Stimulated activated CD4-positive, alpha-beta T cell treated with anti-CD3 and anti-CD28 coated beads, Interleukin-2, amount 100 ng/mL, for 4 hours (primary cell): ENCODE measurements around the gene GRIN2A.

Source experiments
- DNase-seq: peaks from one replicate; pipeline ENCODE4 v3.0.0-alpha.2; 2020; ENCODE audit warnings: low read depth

GRIN2A gene

DNA sequence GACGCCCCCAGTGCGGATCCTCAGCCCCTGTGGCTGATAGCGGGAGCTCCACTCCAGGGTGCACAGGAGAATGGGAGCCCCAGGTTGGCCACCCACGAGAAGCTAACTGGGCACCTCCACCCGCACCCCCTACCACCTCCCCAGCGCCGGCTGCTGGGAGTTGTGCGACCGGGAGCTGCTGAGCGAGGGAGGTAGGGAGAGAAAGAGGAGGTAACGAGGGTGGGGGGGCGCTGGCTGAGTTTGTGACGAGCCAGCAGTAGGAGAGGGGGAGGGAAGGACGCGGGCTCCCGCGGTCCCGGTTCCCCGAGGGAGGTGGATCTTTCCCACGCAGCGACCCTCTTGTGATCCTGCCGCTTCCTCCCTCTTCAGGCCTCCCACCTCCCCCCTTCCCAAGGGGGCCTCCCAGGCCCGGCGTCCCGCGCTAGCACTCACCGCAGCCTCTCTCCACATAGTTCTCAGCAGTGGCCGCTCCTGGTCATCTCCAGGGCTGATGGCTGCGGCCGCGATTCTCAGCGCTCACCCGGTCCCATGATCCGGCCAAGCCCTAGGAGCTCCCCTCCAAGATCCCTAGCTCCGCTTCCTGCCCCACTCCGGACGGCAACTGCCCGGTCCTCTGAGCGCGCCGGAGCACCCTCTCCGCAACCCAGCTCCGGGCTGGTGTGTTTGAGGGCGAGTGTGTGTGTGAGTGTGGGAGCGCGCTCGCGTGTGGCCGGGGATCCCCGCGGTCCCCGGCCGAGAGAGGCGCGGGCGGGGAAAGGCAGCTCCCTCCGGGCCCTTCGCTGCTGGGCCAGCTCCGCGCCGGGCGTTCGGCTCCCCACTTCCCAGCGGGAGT is at the start of gene GRIN2A:
TSS of gene GRIN2A (minus strand) at position 207 of the 832 bp plus-strand sequence. CDS start 2,017 bp downstream, outside the sequence.
- DNase-seq = no peak

- no peak for DNase-seq
Measured at GRCh38 chr16:10231563-10231962, 49.3 kb upstream of the GRIN2A start.

- no peak for DNase-seq
Measured at GRCh38 chr16:10228779-10229178, 46.6 kb upstream of the GRIN2A start.

- no peak for DNase-seq
Measured at GRCh38 chr16:10226987-10227306, 44.7 kb upstream of the GRIN2A start.

GRCh38 chr16:10226141-10226986 is 44.1 kb upstream of the GRIN2A start:
- no peak for DNase-seq

DNA sequence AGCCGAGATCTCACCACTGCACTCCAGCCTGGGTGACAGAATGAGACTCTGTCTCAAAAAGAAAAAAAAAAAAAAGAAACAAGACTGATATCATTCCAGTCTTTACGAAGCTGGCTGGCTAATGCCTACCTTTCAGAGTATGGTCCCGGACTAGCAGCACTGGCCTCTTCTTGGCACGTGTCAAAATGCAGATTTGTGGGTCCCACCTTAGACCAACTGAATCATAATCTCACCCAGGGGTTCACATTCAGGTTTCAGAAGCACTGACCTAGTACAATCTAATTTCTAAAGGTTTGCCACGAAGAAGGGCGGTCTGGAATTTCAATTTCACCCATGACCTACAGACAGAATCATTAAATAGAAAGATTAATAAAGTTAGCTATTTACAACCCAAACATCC is 43.4 kb upstream of the GRIN2A start:
- DNase-seq = no peak

DNA sequence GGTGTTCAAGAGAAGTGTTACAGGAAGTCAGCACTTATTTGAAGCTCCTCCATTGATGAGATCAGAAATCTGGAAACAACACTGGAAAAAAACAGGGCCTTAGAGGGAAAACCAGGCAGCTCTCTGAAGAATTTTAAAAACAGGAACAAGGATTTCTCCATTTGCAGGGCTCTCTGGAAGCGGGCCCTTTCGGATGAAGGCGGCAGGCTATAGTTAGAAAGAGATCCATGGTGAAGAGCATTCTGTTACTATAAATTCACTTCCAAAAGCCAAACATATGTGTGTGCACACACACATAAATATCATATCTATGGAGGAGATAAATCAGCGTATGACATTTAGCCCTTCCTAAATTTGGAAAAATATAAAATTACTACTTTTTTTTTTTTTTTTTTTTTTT is 42.6 kb upstream of the GRIN2A start:
- no peak for DNase-seq

DNA sequence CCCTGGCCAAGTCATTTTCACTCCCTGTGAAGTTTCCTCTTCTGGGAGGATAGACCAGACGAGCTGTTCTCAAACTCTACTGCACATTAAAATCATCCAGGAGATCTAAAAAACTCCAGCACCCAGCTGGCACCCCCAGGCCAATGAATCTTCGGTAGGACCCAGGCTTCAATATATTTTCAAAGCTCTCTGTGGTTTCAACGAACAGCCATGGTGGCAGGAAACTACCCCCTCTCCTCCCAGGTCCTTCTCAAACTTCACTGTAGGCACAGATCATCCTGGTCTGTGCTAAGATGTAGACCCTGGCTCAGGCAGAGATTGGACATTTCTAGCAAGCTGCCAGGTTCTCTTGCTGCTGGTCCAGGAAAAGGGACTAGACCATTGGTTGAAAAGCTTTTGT is 38.7 kb upstream of the GRIN2A start:
- no peak for DNase-seq

DNA sequence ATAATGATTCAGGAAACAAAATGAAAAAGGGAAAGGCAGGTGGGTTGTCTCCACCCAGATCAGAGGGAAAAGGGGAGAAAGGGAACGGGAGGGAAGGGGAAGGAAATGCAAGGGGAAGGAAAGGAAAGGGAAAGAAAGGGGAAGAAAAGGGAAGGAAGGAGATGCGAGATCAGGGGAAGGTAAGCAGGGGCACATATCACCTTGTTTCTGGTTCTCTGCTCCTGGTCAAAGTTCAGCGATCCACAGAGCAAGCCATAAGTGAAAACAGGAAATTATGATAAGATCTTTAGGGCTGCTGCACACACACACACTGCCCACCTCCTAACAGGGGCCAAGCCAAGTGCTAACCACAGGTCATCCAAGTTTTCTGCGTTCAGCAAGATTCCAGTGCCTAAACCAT is 37.5 kb upstream of the GRIN2A start:
- no peak for DNase-seq

DNA sequence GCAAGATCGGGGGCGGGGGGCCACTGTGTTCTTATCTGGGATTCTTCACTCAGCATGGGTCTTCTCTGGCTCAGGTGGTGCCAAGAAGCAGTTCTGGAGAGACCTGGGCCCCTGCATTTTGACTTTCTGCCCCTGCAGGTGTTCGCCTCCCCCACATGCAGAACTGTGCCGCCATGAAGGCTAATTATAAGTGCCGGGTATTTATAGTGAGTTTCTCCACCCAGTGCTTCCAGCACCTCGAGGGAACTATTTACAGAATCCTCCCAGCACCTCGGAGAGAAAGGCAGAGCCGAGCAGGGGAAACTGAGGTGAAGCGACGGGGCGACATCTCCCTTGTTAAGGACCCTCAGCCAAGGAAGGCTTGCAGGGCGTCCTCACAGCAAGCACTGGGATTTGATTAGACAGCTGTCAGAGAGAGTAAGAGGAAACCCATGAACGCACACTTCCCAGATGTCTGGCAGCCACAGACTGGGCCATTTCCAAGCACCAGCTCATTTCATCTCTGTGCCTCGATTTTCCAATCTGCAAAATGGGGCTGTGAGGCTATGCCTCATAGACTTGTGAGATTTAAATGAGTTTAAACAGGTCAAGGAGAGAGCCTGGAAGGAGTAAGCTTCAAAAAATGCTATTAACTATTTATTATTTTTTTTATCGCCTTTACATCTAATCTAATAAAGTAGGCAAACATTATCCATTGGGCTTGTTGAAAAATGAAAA is 36.4 kb upstream of the GRIN2A start:
- DNase-seq = no peak

GRCh38 chr16:10213748-10214147 is 31.5 kb upstream of the GRIN2A start:
- DNase-seq = no peak

DNA sequence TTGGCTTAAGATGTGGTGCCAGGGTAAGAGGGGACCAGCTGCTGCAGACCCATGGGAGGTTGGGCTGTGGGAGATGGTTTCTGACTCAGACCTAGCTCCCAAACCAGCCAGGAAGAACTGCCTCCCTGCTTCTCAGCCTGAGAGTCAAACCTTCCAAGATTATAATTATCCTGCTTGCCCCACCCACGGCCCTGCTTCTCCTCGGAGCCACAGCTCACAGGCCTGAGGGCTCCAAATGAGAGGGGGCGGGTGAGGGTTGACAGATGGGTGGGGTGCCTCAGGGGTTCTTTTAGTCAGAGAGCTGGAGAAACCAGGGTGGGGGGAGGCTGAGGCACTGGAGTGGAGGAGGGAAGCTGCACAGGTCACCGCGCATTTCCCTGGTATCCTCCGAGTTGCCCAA is 28.7 kb upstream of the GRIN2A start:
- no peak for DNase-seq

- no peak for DNase-seq
Measured at GRCh38 chr16:10206865-10207264, 24.6 kb upstream of the GRIN2A start.

- no peak for DNase-seq
Measured at GRCh38 chr16:10206215-10206614, 24.0 kb upstream of the GRIN2A start.

GRCh38 chr16:10205688-10206087 is 23.5 kb upstream of the GRIN2A start:
- no peak for DNase-seq

DNA sequence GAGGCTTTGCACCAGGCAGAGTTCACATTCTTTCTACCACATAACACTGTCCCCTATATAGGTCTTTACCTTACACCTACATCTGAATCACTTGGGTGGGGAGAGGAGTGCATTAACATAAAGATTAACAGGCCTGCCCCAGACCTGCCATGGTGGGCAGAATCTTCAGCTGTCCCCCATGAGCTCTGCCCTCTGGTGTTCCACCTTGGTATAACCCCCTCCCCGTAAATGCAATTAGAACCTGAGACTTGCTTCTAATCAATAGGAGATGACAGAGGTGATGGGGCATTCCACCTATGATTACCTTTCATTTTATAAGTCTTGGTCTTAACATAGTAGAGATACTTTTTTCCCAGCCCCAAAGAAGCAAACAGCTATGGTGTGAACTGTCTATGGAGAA is 20.4 kb upstream of the GRIN2A start:
- no peak for DNase-seq

DNA sequence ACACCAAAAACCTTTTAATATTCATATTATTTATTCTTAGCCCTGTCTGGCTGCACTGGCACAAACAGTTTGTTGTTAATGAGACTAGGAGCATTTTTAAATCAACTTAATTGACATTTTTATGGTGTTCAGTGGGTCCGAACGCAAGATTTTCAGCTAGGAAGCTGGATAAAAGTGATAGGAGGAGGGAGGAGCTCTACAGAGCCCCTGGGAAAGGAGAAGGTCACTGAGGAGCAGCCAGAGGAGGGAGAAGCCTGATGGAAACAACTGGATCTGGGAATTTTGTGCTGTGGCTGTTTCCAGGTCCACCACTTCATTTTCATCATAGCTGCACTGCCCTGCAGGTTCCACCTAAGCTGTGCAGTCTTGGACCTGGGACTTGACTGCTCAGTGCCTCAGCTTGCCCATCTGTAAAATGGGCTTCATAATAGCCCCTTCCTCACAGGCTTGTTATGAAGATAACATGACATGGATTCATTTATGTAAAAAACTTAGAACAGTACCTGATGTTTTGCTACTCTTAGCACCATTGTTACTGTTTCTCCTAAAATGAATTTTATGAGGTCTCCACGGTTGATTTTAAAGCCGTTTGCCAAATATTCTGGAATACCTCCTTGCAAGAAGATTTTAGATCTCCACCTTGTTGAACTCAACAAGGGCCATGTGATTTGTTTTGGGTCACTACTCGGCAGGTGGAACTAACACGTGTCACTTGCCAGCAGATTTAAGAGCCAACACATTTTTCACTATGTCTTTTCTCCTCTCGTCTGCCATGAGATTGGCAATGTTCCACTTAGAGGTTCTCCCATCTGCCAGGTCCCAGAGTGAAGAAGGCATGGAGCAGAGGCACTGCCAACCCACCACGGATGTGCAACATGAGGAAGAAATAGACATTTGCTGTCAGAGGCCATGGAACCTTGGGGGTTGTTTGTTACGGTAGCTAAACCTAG is 18.7 kb upstream of the GRIN2A start:
- no peak for DNase-seq

DNA sequence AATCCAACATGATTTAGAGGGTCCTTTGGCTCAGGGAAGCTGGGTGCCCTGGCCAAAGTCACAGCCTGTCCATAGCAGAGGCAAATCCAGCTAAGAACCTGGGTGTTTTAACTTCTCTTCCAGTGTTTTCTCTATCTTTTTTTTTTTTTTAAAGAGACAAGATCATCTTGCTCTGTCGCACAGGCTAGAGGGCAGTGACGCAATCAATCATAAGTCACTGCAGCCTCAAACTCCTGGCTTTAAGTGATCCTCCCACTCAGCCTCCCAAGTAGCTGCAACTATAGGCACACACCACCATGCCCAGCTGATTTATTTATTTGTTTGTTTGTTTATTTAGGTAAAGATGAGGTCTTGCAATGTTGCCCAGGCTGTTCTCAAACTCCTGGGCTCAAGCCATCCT is 14.8 kb upstream of the GRIN2A start:
- DNase-seq = no peak

- DNase-seq = no peak
Measured at GRCh38 chr16:10191096-10191495, 8.9 kb upstream of the GRIN2A start.

GRCh38 chr16:10189861-10190390 is 7.7 kb upstream of the GRIN2A start:
- DNase-seq = no peak

DNA sequence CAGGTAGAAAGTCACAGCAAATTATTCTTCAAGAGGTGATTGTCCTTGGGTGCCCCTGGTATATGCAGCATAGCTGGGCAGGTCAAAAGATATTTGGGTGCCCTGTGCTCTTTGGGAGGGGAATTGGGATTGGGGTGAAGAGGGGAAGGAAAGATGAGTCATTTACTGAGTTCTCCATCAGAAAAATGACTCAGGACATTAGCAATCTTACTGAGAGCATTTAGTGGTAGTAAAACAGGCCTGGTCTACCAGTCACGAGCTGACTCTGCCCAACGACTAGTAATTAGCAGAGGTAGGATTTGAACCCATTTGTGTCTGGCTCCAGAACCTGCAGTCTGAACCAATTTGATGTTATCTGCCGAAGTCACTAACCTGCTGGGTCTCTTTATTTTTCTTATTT is 6.0 kb upstream of the GRIN2A start:
- no peak for DNase-seq
